Measurements from ENCODE around the gene PIP5K1B.

- TF ChIP-seq CTCF (IDR thresholded peaks at IDR 0.05 in 4 of 5, conservative IDR thresholded peaks at IDR 0.05 in 1 of 5), result no peak
- no peak for TF ChIP-seq POLR2A (IDR thresholded peaks at IDR 0.05)
Observed at GRCh38 chr9:68953771-68954170, 248.7 kb downstream of the PIP5K1B start.
